AG09319 (cell line): Measurements from ENCODE around the gene ADRA2B.
"Not testable (repeated sequence)": the region's sequence is repeated elsewhere in the genome, so short reads cannot be mapped to it uniquely, and the experiment has no call there.

Experiments
- DNase-seq: peaks from one replicate; pipeline ENCODE4 v3.0.0-alpha.2; 2010; ENCODE audit warnings: low read depth; ENCODE audit errors: extremely low read depth
- TF ChIP-seq, protein P1 (sequence below): IDR thresholded peaks from 2 replicates; pipeline ENCODE4 v1.5.1; 2011; ENCODE audit warnings: low read depth, mild to moderate bottlenecking, inconsistent platforms, low read length, moderate library complexity

ADRA2B gene

GRCh38 chr2:96116424-96116878, at the start of gene ADRA2B:
ADRA2B (minus strand) TSS chr2:96116571; CDS start chr2:96116149, 422 bp downstream.
- DNase-seq, result no peak
- TF ChIP-seq, protein P1, sequence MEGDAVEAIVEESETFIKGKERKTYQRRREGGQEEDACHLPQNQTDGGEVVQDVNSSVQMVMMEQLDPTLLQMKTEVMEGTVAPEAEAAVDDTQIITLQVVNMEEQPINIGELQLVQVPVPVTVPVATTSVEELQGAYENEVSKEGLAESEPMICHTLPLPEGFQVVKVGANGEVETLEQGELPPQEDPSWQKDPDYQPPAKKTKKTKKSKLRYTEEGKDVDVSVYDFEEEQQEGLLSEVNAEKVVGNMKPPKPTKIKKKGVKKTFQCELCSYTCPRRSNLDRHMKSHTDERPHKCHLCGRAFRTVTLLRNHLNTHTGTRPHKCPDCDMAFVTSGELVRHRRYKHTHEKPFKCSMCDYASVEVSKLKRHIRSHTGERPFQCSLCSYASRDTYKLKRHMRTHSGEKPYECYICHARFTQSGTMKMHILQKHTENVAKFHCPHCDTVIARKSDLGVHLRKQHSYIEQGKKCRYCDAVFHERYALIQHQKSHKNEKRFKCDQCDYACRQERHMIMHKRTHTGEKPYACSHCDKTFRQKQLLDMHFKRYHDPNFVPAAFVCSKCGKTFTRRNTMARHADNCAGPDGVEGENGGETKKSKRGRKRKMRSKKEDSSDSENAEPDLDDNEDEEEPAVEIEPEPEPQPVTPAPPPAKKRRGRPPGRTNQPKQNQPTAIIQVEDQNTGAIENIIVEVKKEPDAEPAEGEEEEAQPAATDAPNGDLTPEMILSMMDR, result no peak

DNA sequence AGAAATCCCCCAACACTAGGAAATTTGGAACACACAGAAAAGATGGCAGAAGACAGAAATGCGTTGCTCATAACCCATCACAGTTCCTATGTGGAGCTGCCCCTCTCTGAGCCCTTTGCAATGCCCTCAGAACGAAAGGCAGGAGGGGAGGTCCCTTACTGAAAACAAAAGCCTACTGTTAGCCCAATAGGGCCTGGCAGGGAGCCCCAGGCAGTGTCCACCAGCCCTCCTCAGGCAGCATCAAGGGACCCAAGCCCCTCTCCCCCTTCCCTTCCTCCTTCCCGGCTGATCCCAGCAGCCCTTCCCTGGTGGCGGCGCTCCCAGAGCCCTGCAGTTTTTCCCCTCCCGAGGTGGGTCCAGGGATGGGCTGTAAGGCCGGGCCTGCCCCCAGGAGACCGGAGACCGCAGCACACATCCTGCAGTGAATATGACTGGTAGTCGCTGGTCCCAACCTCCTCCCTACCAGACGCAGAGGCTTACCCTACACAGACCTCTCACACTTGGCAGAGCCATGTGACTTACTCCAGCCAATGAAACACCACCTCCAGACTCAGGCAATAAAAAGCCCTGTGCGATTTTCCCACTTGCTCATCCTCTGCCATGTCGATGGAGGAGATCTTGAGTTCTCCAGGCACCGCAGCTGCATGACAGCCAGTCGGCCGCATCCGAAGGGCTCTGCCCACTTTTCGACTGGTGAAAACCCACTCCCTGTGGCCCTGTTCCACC, 48.3 kb upstream of the ADRA2B start:
- no peak for DNase-seq
- TF ChIP-seq, protein P1, result no peak

GRCh38 chr2:96163768-96164429, 47.5 kb upstream of the ADRA2B start:
- no peak for DNase-seq
- TF ChIP-seq, protein P1, result no peak

- DNase-seq, result no peak
- TF ChIP-seq, protein P1, result no peak
Observed at GRCh38 chr2:96163415-96163767, 47.0 kb upstream of the ADRA2B start.

DNA sequence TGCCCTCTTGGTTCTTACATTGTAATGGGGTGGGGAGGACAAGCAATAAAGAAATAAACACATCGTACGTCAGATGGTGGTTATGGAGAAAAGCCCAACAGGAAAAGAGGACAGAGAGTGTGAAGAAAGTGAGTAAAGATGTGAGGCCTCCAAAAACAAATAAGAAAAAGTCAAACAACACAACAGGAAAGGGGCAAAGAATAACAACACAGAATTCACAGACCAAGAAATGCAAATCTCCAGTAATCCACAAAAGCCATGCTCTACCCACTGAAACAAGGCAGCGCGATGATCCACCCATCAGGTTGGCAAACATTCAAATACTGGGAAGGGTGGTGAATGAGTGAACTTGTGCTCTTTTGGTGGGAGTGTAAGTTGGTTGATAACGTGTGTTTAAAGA, 45.5 kb upstream of the ADRA2B start:
- TF ChIP-seq, protein P1, result no peak
- no peak for DNase-seq

- not testable (repeated sequence) for DNase-seq
Observed at GRCh38 chr2:96160366-96160765, 44.0 kb upstream of the ADRA2B start.

DNA sequence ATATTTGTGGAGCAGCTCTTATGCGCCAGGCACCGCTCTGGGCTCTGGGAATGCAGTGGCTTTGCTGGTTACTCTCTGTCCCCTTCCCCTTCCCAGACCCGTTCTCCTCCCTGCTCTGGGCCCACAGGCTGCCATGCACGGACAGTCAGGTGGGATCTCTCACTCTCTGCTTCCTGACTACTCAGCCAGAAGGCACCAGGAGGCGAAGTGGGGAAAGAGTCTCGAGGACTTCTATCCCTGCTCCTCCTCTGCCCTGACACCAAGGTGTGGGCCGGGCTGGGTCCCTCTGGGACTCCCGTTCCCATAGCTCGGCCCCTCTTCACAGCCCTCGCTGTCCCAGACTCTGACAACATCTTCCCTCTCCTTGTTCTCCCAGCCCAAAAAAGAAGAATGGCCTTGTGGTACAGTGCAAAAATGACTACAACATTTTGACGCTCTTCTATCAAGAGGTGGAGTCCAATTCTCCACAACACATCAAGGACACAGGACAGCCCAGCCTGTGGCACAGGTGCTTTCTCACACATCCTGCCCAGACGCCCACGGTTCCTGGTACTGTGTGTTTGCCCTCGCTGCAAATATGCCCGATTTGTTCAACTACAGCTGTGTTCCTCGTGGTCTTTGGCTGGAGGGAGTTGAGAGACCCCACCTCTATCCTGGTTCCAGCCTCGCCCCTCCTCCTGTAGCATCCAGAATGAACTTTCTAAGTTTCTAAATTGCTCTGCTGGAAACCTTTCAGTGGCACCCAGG, 42.9 kb upstream of the ADRA2B start:
- TF ChIP-seq, protein P1, result no peak
- DNase-seq, result no peak
